COR-L47 (cell line): ENCODE results near the gene RAB6B.

Source experiments
- DNase-seq: peaks from one replicate; lab custom pipeline; 2025; lab: John Stamatoyannopoulos, UW

Gene RAB6B

DNA sequence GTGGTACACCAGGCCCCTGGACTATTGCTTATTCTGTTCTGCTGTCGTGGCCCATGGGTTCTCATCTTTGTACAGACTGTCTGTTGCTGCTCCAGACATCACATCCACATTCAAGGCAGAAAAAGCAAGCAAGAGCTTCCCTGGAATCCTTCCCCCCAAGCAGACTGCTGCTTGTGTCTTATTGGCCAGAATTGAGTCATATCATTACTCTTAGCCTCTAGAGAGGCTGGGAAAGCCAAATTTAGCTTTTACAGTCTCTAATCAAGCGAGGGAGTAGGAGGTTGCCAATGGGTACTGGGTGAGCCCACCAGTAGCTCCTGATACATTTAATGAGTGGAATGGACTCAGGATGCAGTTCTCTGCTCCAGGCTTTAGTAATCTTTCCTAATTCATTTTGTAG lies 39.4 kb downstream of the RAB6B start:
- DNase-seq, result no peak

- no peak for DNase-seq
Observed at GRCh38 chr3:133855772-133856171, 39.9 kb downstream of the RAB6B start.

DNA sequence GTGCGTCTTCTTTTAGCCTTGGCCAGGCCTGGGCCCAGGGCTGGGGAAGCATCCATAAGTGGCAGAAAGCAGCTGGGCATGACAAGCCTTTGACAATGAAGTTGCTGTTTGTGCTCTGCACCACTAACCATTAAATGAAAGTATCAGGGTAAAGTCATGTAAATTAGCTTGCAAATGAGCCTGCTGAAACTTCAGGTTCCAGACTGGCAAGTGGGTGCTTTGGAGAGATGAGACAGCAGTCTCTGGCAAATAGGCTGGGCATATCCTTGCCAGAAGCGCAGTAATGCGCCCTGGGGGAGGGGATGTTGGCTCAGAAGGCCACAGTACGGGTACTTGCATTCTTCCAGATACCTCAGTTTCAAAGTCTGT lies 40.7 kb downstream of the RAB6B start:
- no peak for DNase-seq

DNA sequence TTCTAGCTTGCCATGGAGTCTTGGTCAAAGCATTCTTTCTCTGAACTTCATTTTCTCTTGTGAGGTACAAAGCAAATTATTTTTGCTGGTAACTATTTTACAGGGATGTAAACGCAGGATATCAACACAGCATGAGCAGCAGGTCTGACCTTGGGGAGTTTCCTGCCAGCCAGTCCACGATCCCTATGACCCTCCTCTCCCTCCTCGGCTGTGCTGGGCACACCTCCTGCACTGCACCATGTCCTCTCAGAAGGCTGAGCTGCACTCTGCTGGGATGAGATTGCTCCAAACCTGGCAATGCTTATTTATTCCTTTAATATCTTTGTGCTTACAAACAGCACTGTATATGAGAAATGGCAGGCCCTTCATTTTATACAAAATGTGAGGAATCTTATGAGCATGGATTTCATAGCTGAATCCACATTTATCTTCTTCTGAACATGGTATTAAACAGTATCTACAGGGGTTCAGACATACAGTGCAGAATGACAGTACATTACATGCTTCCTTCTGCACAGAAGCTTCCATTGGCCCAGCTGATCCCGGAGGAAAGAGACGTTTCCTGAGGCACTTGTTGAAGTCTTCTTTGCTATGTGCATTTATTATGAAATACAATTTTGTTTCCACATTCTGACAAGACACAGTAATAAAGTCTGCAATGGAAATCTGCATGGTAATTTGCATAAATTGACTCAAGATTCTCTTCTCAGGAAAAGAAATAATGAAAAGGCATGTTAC lies 41.2 kb downstream of the RAB6B start:
- no peak for DNase-seq

- DNase-seq, result no peak
Observed at GRCh38 chr3:133853925-133854227, 41.8 kb downstream of the RAB6B start.

DNA sequence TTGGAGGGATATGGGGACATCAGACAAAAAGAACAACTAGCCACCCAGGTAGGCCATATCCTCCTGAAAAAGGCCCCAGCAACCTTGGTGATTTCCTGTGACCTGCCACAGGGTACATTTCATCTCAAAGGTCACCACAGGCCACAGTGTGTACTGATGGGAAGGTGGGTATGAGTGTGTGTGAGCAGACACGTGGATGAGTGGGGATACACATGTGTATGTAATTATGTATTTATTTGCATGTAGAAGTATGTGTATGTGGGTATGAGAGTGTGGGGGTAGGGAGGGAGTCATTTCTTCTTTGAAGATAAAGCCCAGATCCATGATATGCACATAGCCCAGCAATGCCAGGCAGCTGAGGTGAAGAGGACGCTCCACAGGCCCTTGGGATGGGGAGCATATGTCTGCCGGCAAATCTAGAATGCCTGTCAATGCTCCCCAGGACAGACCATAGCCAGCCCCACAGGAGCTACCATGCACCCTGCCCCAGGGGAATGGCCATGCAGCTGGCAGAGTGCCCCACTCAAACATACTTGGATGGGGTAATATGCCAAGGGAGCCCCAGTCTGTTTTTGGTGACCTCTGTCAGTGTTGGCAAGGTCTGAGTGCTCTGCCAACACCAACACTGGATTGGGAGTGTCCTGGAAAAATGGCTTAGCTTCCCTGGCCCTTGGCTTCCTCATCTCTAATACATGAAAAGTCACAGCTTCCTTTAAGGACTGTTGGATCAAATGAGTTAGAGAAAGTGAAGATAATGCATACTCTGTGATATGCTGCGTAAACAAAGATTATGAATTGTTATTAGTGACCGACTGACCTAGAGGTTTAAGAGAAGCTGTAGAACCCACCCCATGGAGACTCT lies 42.4 kb downstream of the RAB6B start:
- no peak for DNase-seq

- DNase-seq, result no peak
Observed at GRCh38 chr3:133851931-133852330, 43.8 kb downstream of the RAB6B start.

DNA sequence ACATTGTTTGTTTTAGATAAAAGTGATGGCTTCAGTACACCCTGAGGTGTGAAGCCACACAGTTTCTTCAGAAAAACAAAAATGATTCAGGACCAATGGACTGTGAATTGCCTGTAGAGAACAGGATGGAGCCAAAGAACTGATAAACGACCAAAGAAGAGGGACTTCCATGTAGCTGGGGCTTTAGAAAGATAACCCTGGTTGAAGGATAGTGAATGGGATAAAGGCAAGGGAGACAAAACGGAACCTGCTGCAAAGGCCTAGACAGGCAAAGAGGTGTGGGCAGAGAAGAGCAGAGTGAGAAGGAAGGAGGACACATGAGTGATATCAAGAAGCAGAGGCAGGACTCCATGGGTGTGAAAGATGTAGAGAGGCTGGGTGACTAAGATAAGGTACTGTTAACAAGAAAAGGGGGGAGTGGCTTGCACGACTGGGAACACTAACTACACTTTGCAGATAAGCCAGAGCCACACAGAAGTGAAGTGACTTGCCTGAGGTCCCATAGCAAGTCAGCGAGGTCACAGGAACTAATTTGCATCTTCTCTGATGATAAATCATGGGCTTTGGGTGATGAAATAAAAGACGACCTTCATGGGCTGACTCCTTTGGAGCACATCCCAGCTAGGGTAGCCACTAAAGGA lies 44.3 kb downstream of the RAB6B start:
- no peak for DNase-seq

- DNase-seq, result no peak
Observed at GRCh38 chr3:133850034-133850433, 45.6 kb downstream of the RAB6B start.

DNA sequence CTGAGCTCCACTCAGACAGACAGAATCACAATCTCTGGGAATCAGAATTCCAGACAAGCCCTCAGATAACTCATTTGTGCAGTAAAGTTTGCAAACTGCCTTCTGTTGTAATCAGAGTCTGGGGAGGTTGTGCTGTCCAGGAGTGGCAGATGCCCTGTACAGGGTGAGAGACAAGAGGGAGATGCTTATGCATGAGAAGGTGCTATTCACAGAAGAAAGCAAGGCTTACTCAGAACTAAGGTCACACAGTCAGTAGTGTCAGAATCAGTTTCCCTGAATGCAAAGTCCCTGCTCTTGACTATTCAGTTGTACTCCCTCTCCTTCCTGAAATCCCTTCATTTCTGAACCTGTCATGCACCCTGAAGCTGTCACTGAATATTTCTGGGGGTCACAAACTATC lies 46.3 kb downstream of the RAB6B start:
- DNase-seq, result no peak

- DNase-seq, result no peak
Observed at GRCh38 chr3:133845127-133845526, 50.6 kb downstream of the RAB6B start.

DNA sequence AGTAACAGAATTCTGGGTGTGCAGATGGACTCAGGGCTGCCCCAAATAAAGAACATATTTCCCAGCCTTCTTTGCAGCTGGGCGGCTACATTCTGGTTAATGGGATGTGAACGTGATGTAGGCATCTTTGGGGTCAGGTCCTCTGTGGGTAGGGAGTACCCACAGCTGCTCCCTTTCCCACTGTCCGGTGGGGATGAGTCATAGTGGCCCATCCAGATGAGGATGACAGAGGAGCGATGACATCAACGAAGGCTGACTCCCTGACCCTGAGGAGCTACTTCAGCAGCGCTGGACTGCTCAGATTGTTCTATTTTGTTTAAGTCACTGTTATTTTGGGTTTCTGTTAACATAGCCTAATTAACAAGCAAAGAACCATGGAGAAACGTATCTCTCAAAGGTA lies 52.0 kb downstream of the RAB6B start:
- DNase-seq, result no peak

DNA sequence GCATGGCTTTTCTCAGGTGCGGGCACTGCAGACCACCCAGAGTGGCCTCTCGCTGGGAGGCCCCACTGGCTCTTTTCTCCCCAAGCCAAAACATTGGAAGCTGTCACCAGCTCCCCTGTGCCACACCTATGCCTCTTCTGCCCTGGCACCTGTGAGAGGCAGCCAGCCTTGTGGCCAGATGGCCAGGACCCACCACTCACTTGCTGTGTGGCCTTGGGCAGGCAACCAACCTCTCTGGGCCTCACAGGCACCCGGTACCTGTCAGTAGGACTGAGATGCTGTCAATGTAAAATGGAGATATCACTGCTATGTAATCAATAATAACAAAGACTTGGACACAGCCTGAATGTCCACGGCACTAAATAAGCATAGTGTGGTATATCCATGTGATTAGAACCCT lies 53.5 kb downstream of the RAB6B start:
- DNase-seq, result no peak

DNA sequence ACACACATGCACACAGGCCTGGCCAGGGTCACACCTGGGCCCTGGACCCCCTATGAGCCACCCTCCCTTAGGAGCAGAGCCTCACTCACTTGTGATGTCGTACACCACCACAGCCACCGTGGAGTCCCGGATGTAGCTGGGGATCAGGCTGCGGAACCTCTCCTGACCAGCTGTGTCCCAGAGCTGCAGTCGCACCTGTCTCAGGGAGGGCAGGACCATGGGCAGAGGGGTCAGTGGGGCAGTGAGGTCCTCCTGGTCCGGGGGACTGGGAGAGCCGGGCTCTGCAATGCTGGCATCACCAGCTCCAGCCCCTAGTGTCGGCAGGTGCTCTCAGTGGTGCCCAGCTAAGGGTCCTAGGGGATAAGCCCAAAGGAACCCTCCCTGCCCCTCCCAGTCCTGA lies 54.5 kb downstream of the RAB6B start:
- no peak for DNase-seq

DNA sequence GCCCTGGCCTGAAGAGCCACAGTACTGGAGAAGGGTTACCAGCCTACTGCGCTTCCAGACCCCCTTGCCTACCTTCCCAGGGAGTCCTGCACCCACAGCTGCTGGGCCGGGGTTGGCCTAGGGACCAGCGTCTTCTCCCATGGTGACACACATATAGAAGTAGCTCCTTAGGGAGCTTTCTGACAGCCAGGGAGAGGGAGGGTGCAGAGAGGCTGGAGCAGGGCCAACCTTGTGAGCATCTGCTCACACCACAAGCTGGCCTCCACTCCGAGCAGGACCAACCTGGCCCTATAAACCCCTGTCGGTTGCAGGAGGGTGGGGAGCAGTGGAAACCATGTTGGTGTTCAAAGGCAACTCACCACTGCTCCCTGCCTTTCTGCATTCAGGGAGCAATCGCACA lies 54.9 kb downstream of the RAB6B start:
- no peak for DNase-seq

GRCh38 chr3:133840055-133840737 lies 55.5 kb downstream of the RAB6B start:
- DNase-seq, result no peak

GRCh38 chr3:133838916-133839800 lies 56.5 kb downstream of the RAB6B start:
- no peak for DNase-seq

- no peak for DNase-seq
Observed at GRCh38 chr3:133838296-133838789, 57.3 kb downstream of the RAB6B start.

DNA sequence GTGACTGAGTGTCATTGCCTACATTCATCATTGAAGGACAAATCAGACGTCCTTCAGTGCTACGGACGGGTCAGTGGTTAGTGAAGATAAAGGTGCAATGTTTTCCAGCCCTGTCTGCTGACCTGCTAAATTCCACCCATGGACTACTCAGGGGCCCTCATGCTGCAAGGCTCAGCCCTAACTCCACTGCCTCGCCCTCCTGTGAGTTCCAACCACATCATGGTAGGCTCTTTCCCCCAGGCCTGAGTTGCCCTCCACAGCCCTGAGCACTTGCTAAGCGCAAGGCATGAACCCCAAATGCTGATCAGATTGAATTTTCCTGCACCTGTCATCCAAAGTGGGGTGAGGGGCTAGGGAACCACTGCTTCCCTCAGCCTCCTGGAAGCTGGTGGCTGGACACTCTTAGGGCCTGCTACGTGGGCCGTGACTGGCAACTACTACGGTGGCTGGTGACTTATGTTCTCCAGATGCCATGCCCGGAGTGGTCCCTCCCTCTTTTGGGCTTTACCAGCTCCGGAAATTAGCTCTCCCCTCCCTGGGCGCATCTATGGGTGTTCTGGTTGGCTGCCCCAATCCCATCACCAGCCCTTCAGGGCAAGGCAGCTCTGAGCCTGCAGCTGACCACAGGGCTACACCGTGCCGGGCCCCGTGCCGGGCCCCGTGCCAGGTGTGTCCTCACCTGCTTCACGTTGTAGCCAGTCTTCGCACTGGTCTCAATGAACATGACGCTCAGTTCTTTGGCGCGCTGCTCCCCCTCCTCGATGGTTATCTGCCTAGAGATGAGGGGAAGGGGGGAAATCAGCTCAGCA lies 58.0 kb downstream of the RAB6B start:
- DNase-seq, result no peak

- no peak for DNase-seq
Observed at GRCh38 chr3:133836497-133837158, 59.1 kb downstream of the RAB6B start.
